Measurements from ENCODE around the gene LCTL.

DNA sequence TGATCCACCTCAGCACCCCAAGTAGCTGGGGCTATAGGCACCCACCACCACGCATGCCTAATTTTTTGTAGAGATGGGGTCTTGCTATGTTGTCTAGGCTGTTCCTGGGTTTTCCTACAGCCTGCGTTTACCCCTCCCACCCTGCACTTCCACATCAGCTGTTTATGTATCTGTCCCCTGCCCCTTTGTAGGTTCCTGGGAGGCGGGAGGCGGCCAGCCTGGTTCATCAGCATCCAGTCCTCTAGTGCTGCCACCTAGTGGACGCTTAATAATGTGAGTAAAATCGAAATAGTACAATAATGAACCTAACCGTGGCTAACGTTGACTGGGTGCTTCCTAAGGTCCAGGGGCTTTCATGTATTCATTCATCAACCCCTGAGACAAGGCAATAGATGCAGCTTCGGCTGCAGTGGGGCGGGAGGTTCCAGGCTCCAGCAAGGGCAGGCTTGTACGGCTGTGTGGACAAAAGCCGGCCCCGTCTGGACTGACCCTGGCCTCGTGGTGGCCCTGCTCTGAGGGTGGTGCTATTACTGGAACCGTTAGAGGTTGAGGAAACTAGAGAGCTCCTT lies 1.2 kb upstream of the LCTL start:
- TF ChIP-seq SMC3 (IDR thresholded peaks at IDR 0.05; ENCODE audit: low read depth, low read length) (peak; percentile 28; the same call in 1 of the 2 replicates), POLR2AphosphoS5 (IDR thresholded peaks at IDR 0.05; ENCODE audit: low read depth, low read length) (no peak), TAF1 (IDR thresholded peaks at IDR 0.05; ENCODE audit: borderline replicate concordance, low read depth, low read length) (no peak), CTCF (IDR thresholded peaks at IDR 0.05) (peak; percentile 83)
- TF ChIP-seq, protein P1, sequence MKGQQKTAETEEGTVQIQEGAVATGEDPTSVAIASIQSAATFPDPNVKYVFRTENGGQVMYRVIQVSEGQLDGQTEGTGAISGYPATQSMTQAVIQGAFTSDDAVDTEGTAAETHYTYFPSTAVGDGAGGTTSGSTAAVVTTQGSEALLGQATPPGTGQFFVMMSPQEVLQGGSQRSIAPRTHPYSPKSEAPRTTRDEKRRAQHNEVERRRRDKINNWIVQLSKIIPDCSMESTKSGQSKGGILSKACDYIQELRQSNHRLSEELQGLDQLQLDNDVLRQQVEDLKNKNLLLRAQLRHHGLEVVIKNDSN (IDR thresholded peaks at IDR 0.05; ENCODE audit: borderline replicate concordance, low read depth) = no peak
